MCF 10A (cell line): Measurements from ENCODE around the gene MRPL39. TPM values are rescaled to one million over a fixed set of nuclear protein-coding genes. Genes with fewer than 3 reads are reported as not detected.

Experiments used
- BruUV-seq: library from RNA; stranded (reverse); fragments of 400-500 nt; replicated peaks from 2 replicates; lab custom pipeline; 2021; lab: Mats Ljungman, UMichigan
- CTCF ChIA-PET: fragments of 300-600 bp; sonication (Branson Sonifier 250); formaldehyde crosslinking; extraction: SDS; loops from one replicate; lab custom pipeline; 2021; ENCODE audit warnings: antibody characterized with exemption, inconsistent platforms; lab: Yijun Ruan, JAX
- POLR2A ChIA-PET: fragments of 300-600, 350-650 bp; sonication (Branson Sonifier 250); formaldehyde crosslinking; extraction: SDS; loops from one replicate; lab custom pipeline; 2020; ENCODE audit warnings: antibody characterized with exemption, inconsistent platforms; lab: Yijun Ruan, JAX
- DNase-seq: peaks from one replicate; pipeline ENCODE4 v3.0.0-alpha.2; 2018; ENCODE audit not compliant: unreplicated experiment
- H3K27ac Mint-ChIP-seq: one replicate; pipeline ENCODE4 v1.8.0; 2022; ENCODE audit warnings: mild to moderate bottlenecking, low read depth, mixed read lengths; ENCODE audit not compliant: unreplicated experiment
- H3K27me3 Mint-ChIP-seq: one replicate; pipeline ENCODE4 v1.8.0; 2022; ENCODE audit warnings: mixed read lengths; ENCODE audit not compliant: insufficient read depth, unreplicated experiment
- H3K36me3 Mint-ChIP-seq: one replicate; pipeline ENCODE4 v1.8.0; 2022; ENCODE audit warnings: mild to moderate bottlenecking, moderate library complexity, mixed read lengths; ENCODE audit not compliant: insufficient read depth, unreplicated experiment
- H3K4me1 Mint-ChIP-seq: one replicate; pipeline ENCODE4 v1.8.0; 2022; ENCODE audit warnings: mixed read lengths; ENCODE audit not compliant: insufficient read depth, unreplicated experiment
- H3K4me3 Mint-ChIP-seq: one replicate; pipeline ENCODE4 v1.8.0; 2022; ENCODE audit warnings: mild to moderate bottlenecking, moderate library complexity, mixed read lengths; ENCODE audit not compliant: unreplicated experiment
- H3K9me3 Mint-ChIP-seq: one replicate; pipeline ENCODE4 v1.8.0; 2022; ENCODE audit warnings: mixed read lengths; ENCODE audit not compliant: unreplicated experiment
- intact Hi-C: fragments of 100-400 bp; cut with micrococcal nuclease; formaldehyde crosslinking; loops from 2 replicates; pipeline ENCODE4 v1.14.1; 2022
- total RNA-seq: library from RNA; stranded (reverse); gene quantifications from 2 replicates; pipeline ENCODE4 v1.2.3, GENCODE V29; 2022
- TF ChIP-seq, protein P1 (sequence below): fragments of 200-600 bp; IDR thresholded peaks from one replicate; pipeline ENCODE4 v1.8.0; 2022; ENCODE audit warnings: antibody characterized with exemption, mild to moderate bottlenecking; ENCODE audit not compliant: unreplicated experiment

MRPL39 gene
- total RNA-seq, 1 experiment from 2014 or later = 37.1 TPM

DNA sequence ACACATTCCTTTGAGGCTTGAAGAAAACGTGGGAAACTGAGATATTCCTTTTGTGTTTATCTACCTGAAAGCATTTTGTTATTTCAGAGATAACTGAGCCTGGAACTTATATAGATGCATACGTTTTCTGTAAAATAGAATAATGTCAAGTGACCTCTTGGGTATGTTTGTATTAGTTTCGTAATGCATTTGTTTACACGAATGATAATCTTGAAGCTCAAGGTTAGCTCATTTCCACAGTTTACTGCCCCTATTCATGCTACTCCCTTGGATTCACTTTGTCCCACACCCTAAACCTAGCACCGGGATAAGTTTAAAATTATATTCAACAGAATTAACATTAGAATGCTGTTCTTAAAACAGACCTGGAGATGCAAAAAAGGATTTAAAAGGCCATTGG, 54.4 kb downstream of the MRPL39 start:
- POLR2A ChIA-PET = interaction anchor here (0.7 kb wide), 1 partner anchor 18 kb away, joined by 3 read pairs; no protein-coding TSS in a partner anchor
- H3K36me3 Mint-ChIP-seq = no peaks in the 10 kb centered on the region
- peaks cover 4% of the 10 kb centered on the region for H3K4me1 Mint-ChIP-seq
- H3K27me3 Mint-ChIP-seq = no peaks in the 10 kb centered on the region
- no peak for DNase-seq
- no TSS peak for BruUV-seq
- no peak overlapping the region for H3K27ac Mint-ChIP-seq
- intact Hi-C loops = no loop called here
- TF ChIP-seq, protein P1, sequence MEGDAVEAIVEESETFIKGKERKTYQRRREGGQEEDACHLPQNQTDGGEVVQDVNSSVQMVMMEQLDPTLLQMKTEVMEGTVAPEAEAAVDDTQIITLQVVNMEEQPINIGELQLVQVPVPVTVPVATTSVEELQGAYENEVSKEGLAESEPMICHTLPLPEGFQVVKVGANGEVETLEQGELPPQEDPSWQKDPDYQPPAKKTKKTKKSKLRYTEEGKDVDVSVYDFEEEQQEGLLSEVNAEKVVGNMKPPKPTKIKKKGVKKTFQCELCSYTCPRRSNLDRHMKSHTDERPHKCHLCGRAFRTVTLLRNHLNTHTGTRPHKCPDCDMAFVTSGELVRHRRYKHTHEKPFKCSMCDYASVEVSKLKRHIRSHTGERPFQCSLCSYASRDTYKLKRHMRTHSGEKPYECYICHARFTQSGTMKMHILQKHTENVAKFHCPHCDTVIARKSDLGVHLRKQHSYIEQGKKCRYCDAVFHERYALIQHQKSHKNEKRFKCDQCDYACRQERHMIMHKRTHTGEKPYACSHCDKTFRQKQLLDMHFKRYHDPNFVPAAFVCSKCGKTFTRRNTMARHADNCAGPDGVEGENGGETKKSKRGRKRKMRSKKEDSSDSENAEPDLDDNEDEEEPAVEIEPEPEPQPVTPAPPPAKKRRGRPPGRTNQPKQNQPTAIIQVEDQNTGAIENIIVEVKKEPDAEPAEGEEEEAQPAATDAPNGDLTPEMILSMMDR = no peak
- no peak overlapping the region for H3K4me3 Mint-ChIP-seq
- H3K9me3 Mint-ChIP-seq = no peaks in the 10 kb centered on the region
- CTCF ChIA-PET = interaction anchor here (0.6 to 0.7 kb wide), 2 partner anchors 449 to 1095 kb away, joined by 3 read pairs; no protein-coding TSS in a partner anchor

DNA sequence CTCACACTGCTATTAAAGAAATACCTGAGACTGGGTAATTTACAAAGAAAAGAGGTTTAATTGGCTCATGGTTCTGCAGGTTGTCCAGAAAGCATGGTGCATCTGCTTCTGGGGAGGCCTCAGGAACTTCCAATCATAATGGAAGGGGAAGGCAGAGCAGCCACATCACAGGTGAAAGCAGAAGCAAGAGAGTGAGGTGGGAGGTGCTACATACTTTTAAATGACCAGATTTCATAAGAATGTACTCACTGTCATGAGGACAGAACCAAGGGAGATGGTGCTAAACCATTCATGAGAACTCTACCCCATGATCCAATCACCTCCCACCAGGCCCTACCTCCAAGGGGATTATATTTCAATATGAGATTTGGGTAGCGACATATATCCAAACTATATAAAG, 55.7 kb downstream of the MRPL39 start:
- BruUV-seq = no TSS peak
- no peaks in the 10 kb centered on the region for H3K4me1 Mint-ChIP-seq
- TF ChIP-seq, protein P1 = no peak
- intact Hi-C loops = no loop called here
- H3K27me3 Mint-ChIP-seq = no peaks in the 10 kb centered on the region
- no peak for DNase-seq
- H3K27ac Mint-ChIP-seq = no peak overlapping the region
- CTCF ChIA-PET = no interaction called here
- POLR2A ChIA-PET = no interaction called here
- H3K9me3 Mint-ChIP-seq = no peaks in the 10 kb centered on the region
- H3K4me3 Mint-ChIP-seq = no peak overlapping the region
- no peaks in the 10 kb centered on the region for H3K36me3 Mint-ChIP-seq

DNA sequence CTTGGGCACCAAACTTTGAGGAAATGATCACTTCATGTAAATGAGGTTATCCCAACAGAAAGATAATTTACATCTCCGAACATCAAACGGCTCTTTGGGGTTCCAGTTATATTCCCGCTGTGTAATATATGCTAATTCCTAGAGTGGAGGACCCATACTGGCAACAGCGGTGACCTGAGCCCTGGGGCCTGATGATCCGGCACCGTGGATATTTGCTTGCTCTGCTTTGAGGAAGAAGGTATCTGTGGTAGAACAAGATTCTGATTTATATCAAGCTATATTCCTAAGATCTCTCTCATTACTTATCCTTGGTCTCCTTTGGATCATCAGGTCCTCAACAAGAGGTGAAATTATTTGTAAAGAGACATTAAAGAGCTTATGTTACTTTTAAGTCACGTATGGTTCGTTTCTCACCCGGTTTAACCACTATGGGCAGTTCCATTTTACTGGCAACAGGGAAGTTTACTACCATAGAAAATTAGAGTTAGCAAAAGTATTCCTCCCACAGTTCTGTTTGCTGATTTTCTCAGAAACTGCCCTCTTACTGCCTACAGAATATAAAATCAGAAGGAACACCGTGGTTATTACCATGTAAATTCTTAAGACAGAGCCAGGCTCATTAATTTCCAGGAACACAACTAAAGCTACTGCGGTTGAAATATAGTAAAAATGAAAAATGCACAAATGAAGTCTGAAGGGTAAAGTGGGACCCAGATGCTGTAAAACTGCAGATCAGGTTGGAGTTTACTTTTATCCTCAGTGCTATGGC, 56.7 kb downstream of the MRPL39 start:
- TF ChIP-seq, protein P1 = no peak
- Mint-ChIP-seq H3K27ac (no peak overlapping the region), H3K4me3 (no peak overlapping the region), H3K27me3 (no peaks in the 10 kb centered on the region), H3K4me1 (no peaks in the 10 kb centered on the region), H3K9me3 (no peaks in the 10 kb centered on the region), H3K36me3 (no peaks in the 10 kb centered on the region)
- ChIA-PET POLR2A (no interaction called here), CTCF (interaction anchor here (0.7 kb wide), 2 partner anchors 37 to 1404 kb away, joined by 3 to 4 read pairs; no protein-coding TSS in a partner anchor)
- no peak for DNase-seq
- no TSS peak for BruUV-seq
- intact Hi-C loops = no loop called here

DNA sequence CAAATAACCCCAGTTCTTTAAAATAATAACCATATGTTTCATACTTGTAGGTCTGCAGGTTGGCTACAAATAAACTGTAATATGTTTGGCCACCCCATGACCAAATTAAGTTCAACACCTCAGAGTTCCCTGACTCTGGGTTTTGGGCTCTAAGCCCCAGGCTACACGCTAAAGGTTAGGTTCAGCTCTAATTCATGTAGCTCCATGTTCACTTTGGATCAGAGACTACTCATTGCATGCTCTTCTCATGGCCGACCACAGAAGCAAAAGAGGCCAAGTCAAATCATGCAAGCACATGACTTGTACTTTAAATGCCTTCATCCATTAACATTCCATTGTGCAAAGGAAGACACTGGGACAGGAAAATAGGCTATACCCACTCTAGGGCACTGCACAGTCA, 66.2 kb downstream of the MRPL39 start:
- DNase-seq = no peak
- no TSS peak for BruUV-seq
- Mint-ChIP-seq H3K4me3 (no peak overlapping the region), H3K36me3 (peaks cover 5% of the 10 kb centered on the region), H3K27me3 (no peaks in the 10 kb centered on the region), H3K4me1 (no peaks in the 10 kb centered on the region), H3K9me3 (peaks cover 38% of the 10 kb centered on the region), H3K27ac (no peak overlapping the region)
- intact Hi-C loops = no loop called here
- ChIA-PET POLR2A (no interaction called here), CTCF (no interaction called here)
- TF ChIP-seq, protein P1 = no peak
